ENCODE measurements around the gene MRPS33.

DNA sequence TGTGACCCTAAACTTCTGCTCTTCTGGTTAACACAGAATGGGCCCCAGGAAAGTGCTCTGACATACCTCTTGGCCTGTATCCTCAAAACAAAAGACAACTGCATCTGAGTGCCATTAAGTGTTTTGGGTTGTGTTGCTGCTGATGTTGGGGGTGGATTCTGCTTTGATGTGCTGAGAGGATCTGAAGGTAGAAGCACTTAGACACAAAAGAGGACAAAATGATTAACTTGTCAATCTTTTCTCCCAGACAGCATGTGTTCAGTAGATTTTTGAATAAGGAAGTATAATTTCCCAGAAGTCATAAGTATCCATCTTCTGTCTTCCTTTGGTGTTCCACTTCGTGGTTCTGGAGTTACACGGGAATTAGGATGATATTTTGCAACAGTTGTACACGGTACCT is 43.0 kb upstream of the MRPS33 start:
- TF ChIP-seq, protein P1, sequence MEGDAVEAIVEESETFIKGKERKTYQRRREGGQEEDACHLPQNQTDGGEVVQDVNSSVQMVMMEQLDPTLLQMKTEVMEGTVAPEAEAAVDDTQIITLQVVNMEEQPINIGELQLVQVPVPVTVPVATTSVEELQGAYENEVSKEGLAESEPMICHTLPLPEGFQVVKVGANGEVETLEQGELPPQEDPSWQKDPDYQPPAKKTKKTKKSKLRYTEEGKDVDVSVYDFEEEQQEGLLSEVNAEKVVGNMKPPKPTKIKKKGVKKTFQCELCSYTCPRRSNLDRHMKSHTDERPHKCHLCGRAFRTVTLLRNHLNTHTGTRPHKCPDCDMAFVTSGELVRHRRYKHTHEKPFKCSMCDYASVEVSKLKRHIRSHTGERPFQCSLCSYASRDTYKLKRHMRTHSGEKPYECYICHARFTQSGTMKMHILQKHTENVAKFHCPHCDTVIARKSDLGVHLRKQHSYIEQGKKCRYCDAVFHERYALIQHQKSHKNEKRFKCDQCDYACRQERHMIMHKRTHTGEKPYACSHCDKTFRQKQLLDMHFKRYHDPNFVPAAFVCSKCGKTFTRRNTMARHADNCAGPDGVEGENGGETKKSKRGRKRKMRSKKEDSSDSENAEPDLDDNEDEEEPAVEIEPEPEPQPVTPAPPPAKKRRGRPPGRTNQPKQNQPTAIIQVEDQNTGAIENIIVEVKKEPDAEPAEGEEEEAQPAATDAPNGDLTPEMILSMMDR (IDR thresholded peaks at IDR 0.05; ENCODE audit: insufficient read depth, low read depth, low read length), result no peak
- TF ChIP-seq EZH2 (IDR thresholded peaks at IDR 0.05; ENCODE audit: insufficient read depth, low read length), result no peak

Measured in astrocyte (in vitro differentiated cells and primary cell).